Activated B cell treated with CpG ODN at 0.5 μM for 24 hours (primary cell): ENCODE results near the gene DNAH1. TPM values are rescaled to one million over a fixed set of nuclear protein-coding genes. Genes with fewer than 3 reads are reported as not detected.

Source experiments
- ATAC-seq: fragments of 200-7000 bp; cut with Tn5 transposase; one replicate; pipeline ENCODE4 v1.10.0; 2021; ENCODE audit warnings: low read depth, mild to moderate bottlenecking, moderate library complexity
- CTCF ChIA-PET: fragments of 350-600 bp; sonication (Branson Sonifier 250); formaldehyde crosslinking; loops from one replicate; lab custom pipeline; 2021; ENCODE audit warnings: antibody characterized with exemption; lab: Charles Lee
- POLR2A ChIA-PET: fragments of 350-600 bp; sonication (Branson Sonifier 250); formaldehyde crosslinking; loops from one replicate; lab custom pipeline; 2021; ENCODE audit warnings: antibody characterized with exemption; lab: Charles Lee
- DNase-seq: peaks from one replicate; pipeline ENCODE4 v3.0.0; 2022
- H3K27ac Mint-ChIP-seq: one replicate; pipeline ENCODE4 v1.8.0; 2020; ENCODE audit warnings: mixed read lengths
- H3K27me3 Mint-ChIP-seq: one replicate; pipeline ENCODE4 v1.8.0; 2021; ENCODE audit warnings: mixed read lengths
- H3K36me3 Mint-ChIP-seq: one replicate; pipeline ENCODE4 v1.8.0; 2021; ENCODE audit warnings: low read depth, mixed read lengths
- H3K4me1 Mint-ChIP-seq: one replicate; pipeline ENCODE4 v1.8.0; 2021; ENCODE audit warnings: mixed read lengths
- H3K4me3 Mint-ChIP-seq: one replicate; pipeline ENCODE4 v1.8.0; 2020; ENCODE audit warnings: mild to moderate bottlenecking, mixed read lengths
- H3K9me3 Mint-ChIP-seq: one replicate; pipeline ENCODE4 v1.8.0; 2020; ENCODE audit warnings: mixed read lengths
- intact Hi-C: fragments of 100-400 bp; cut with micrococcal nuclease; formaldehyde crosslinking; loops from one replicate; pipeline ENCODE4 v1.15.1; 2024
- total RNA-seq: library from RNA; stranded (reverse); gene quantifications from 2 replicates; pipeline ENCODE4 v1.2.3, GENCODE V29; 2022
- TF ChIP-seq, protein P1 (sequence below): fragments of 200-600 bp; IDR thresholded peaks from one replicate; pipeline ENCODE4 v1.8.0; 2022; ENCODE audit warnings: antibody characterized with exemption, mild to moderate bottlenecking

The DNAH1 gene
- total RNA-seq, 1 donor from 2014 or later, result 25.8 TPM

DNA sequence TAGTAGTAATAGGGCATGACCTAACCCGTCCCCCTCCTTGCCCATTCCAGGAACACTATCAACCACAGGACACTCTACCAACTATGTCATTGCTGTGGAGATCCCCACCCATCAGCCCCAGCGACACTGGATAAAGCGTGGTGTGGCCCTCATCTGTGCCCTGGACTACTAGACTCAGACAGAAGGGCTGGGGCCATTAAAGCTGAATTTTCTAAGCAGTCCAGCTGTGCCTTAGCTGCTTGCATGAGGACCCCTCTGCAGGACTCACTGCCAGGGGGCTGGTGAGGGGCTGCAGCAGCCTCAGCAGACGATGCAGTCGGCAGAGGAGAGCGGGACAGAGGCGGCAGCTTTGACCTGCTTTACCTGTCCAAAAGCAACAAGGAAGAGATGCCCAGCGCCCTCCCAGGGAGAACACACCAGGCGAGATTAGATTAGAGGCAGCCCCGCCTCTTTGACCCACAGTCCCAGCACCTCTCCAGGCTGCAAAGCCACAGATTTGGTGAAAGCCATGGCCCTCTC, 84.2 kb downstream of the DNAH1 start:
- ChIA-PET POLR2A (no interaction called here), CTCF (no interaction called here)
- intact Hi-C loops, result no loop called here
- no peak for DNase-seq
- H3K27ac Mint-ChIP-seq, result no peak overlapping the region
- no peak for ATAC-seq
- no peaks in the 10 kb centered on the region for H3K27me3 Mint-ChIP-seq
- no peak overlapping the region for H3K4me3 Mint-ChIP-seq
- no peaks in the 10 kb centered on the region for H3K9me3 Mint-ChIP-seq
- H3K36me3 Mint-ChIP-seq, result peaks cover 64% of the 10 kb centered on the region
- TF ChIP-seq, protein P1, sequence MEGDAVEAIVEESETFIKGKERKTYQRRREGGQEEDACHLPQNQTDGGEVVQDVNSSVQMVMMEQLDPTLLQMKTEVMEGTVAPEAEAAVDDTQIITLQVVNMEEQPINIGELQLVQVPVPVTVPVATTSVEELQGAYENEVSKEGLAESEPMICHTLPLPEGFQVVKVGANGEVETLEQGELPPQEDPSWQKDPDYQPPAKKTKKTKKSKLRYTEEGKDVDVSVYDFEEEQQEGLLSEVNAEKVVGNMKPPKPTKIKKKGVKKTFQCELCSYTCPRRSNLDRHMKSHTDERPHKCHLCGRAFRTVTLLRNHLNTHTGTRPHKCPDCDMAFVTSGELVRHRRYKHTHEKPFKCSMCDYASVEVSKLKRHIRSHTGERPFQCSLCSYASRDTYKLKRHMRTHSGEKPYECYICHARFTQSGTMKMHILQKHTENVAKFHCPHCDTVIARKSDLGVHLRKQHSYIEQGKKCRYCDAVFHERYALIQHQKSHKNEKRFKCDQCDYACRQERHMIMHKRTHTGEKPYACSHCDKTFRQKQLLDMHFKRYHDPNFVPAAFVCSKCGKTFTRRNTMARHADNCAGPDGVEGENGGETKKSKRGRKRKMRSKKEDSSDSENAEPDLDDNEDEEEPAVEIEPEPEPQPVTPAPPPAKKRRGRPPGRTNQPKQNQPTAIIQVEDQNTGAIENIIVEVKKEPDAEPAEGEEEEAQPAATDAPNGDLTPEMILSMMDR, result no peak
- H3K4me1 Mint-ChIP-seq, result no peaks in the 10 kb centered on the region

DNA sequence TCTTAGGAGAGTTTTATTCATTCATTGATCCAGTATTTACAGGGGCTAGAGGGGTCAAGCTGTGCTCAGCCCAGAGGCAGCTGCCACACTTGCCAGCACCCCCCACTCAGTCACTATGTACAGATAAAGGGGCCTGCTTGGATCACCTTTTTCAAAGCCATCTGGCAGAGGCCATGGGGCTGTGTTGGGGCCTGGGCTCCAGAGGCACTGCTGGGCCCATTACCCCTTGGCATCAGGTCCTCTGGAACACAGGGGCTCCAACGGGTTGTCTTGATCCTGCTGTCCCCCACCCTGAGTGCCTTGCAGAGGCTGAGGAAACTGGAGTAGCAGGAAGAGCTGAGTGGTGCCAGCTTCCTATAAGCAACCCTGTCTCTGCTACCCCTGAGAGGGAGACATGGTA, 84.9 kb downstream of the DNAH1 start:
- H3K27ac Mint-ChIP-seq, result no peak overlapping the region
- no peak for DNase-seq
- H3K4me3 Mint-ChIP-seq, result no peak overlapping the region
- CTCF ChIA-PET, result no interaction called here
- TF ChIP-seq, protein P1, result no peak
- intact Hi-C loops, result no loop called here
- H3K36me3 Mint-ChIP-seq, result peaks cover 71% of the 10 kb centered on the region
- H3K27me3 Mint-ChIP-seq, result no peaks in the 10 kb centered on the region
- no peaks in the 10 kb centered on the region for H3K4me1 Mint-ChIP-seq
- POLR2A ChIA-PET, result no interaction called here
- no peak for ATAC-seq
- H3K9me3 Mint-ChIP-seq, result no peaks in the 10 kb centered on the region

DNA sequence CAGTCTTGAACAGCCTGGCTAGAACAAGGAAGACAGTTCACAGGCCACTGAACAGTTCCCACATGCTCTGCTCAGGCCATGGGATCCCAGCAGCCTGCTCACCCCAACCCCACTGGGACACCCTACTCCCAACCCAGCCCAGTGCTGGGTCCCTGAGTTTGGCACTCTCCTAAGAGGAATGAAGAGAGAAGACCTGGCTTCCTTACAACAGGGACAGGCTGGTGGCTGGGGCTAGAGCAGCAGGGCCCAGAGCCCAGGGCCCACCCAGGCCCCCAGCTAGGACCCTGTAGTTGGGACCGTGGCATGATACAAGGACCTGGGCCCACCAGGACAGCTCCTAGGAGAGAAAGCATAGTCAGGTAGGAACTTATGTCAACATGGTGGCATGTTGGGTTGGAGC, 85.4 kb downstream of the DNAH1 start:
- ATAC-seq, result no peak
- peaks cover 73% of the 10 kb centered on the region for H3K36me3 Mint-ChIP-seq

DNA sequence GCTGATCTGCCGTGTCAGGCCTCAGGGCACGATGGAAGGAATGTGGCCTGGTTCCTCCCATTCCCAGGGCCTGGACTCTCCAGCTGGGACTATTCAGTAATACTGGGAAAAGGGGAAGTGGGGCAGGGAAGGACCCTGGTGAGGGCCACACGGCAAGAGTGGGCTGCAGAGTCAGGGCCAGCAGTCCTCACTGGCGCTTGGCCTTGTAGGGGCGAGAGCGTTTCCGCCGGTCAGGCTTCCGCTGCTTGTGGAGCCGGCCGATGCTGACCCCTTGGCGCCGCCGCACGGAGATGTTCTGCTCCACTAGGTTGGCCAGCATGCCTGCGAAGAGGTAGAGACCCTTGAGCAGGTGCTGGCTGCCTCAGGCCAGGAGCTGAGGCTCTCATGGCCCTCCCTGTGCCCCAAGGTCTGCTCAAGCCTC, 86.0 kb downstream of the DNAH1 start:
- Mint-ChIP-seq H3K27me3 (no peaks in the 10 kb centered on the region), H3K36me3 (peaks cover 77% of the 10 kb centered on the region), H3K27ac (no peak overlapping the region), H3K4me1 (no peaks in the 10 kb centered on the region), H3K4me3 (no peak overlapping the region), H3K9me3 (no peaks in the 10 kb centered on the region)
- intact Hi-C loops, result no loop called here
- DNase-seq (no peak), ATAC-seq (no peak)
- CTCF ChIA-PET, result no interaction called here
- POLR2A ChIA-PET, result no interaction called here
- TF ChIP-seq, protein P1, result no peak

More for the DNA sequence above, 85.4 kb downstream of the DNAH1 start:
- ChIA-PET CTCF (no interaction called here), POLR2A (no interaction called here)
- Mint-ChIP-seq H3K4me1 (no peaks in the 10 kb centered on the region), H3K27me3 (no peaks in the 10 kb centered on the region), H3K9me3 (no peaks in the 10 kb centered on the region), H3K4me3 (no peak overlapping the region), H3K27ac (no peak overlapping the region)
- TF ChIP-seq, protein P1, result no peak
- no peak for DNase-seq
- intact Hi-C loops, result no loop called here

DNA sequence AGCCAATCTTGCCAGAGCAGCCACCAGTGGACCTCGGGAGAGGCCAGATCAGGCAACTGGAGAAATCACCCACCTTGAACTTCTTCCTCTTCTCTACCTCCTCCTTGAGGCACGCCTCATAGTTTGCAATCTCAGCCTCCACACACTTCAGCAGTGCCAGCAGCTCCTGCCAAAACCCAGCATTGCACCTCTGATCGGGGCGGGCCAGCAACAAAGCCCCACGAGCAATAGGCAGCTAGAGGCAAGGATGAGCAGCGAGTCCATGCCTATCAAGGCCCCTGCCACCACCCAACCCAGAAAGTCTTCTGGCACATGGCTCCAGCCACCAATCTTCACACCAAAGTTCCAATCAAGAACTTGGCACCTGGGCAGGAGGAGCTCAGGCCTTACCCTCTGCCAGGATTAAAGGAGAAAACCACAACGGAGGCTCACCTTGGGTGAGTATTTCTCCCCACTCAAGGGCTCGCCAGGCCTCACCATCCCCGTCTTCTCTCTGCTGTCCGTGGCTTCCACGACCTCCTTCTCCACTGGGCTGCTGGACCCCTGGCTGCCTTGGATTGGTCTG, 86.7 kb downstream of the DNAH1 start:
- Mint-ChIP-seq H3K27me3 (no peaks in the 10 kb centered on the region), H3K9me3 (no peaks in the 10 kb centered on the region), H3K36me3 (peaks cover 80% of the 10 kb centered on the region), H3K4me3 (no peak overlapping the region), H3K27ac (no peak overlapping the region), H3K4me1 (no peaks in the 10 kb centered on the region)
- POLR2A ChIA-PET, result no interaction called here
- CTCF ChIA-PET, result no interaction called here
- TF ChIP-seq, protein P1, result no peak
- DNase-seq (no peak), ATAC-seq (no peak)
- intact Hi-C loops, result no loop called here
